Urothelium cell line (cell line): ENCODE results near the gene TENM4.

Experiments used
- DNase-seq: peaks from one replicate; pipeline ENCODE4 v3.0.0; 2011; ENCODE audit warnings: low spot score, mixed read lengths
- FAIRE-seq: peaks from 2 replicates; lab custom pipeline; 2011; peaks lifted over from hg19 to GRCh38; lab: Jason Lieb, UNC

The TENM4 gene

DNA sequence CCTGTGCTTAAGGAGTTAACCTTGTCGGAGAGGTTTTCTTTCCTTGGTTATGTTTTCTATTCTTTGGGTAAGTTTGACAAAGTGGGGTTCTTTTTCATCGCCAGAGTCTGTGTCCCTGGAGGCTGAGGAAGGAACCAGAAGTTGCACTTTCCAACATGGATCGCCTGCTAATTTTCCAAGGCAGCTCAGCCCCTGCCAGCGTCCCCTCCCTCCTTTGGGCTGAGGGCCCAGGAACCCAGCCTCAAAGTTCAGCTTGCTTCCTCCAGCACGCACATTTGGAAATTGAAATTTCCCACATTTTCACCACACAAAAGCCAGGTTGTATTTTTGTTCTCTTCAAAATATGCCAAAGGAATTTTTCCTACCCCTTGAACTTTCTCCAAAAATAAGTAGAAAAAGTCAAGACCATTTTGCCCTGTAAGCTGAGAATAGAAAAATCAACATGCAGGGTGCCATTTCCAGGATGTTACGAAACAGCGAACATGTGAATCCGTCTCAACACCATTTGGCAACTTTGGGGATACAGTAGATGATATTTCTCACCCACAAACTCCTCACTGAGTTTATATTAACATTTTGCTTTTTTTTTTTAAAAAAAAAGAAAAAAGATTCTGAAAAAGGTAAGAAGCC, 343.5 kb downstream of the TENM4 start:
- FAIRE-seq (no peak), DNase-seq (no peak)

DNA sequence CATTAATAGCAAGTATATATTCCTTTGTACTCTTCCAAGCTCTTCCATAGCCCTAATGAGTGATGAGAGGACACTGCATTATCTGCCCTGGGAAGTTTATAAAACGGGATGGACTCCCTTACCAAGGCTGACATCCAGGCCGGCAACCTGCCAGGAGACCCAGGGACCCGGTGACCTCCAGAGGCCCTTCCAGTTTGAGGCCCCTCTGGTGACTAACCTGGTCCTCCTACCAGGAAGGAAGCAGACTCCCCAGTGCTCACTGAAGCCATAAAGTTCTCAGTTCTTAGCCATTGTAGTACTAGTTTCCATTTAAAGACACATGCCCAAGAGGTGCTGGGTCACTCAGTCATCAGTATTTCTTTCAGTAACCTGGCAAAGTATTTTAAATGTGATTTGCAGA, 345.4 kb downstream of the TENM4 start:
- DNase-seq (no peak), FAIRE-seq (no peak)

GRCh38 chr11:79094616-79095015, 346.2 kb downstream of the TENM4 start:
- DNase-seq = no peak
- FAIRE-seq = no peak

GRCh38 chr11:79092791-79093353, 348.0 kb downstream of the TENM4 start:
- FAIRE-seq (no peak), DNase-seq (no peak)

DNA sequence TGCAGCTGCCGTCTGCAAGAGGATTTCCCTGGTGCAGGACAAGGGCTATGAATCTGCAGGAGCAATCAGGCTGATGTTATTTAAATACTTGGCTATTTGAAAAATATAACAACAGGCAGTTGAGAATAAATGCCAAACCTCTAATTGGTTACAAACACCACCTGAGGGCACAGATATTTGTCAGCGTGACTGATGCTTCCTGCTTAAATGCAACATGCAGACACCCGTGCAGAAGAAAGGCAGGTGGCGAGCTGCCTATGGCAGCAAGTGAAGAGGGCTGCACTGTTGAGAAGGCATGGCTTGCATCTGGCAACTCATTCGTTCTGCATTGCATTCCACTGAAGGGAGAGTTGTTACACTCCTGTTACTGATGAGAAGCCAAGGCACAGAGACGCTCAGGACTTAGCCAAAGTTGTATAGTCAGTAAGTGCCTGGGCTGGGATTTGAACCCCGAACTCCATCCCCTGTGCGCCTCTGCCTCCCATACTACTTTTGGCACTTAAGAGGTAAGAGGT, 350.6 kb downstream of the TENM4 start:
- DNase-seq (no peak), FAIRE-seq (no peak)

DNA sequence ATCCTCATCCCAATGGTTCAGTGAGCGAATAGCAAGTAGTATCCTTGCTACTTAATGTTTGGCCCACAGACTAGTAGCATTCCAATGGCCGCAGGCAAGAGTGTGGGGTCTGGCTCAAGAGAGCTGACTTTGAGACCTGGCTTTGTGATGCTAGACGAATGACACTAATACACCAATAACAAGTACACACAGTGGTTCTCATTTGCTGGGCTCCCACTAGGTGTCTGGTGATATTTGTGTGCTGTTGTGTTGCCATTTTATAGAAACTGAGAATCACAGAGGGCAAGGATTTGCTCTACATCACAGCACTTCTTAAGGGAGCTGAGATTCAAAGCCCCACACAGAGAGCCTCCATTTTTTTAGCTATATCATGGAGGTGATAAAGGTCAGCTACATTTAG, 351.2 kb downstream of the TENM4 start:
- FAIRE-seq = no peak

DNA sequence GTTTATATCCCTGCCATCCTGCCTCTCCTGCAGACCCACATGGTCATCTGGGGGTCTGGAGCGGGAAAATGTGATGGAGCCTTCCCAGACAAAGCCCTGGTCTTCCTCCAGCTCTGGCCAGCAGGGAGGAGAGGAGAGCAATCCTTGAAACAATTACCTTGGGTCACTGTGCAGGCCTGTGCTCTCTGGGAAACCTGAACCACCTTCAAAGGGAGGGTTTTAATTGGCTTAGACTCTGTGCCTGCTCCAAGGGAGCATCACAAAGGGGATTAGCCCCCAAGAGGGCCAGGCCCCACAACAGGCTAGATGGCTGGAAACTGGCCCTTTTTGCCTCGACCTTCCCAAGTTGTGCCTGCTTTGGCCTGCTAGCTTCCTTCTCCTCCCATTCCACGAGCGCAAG, 351.9 kb downstream of the TENM4 start:
- FAIRE-seq = no peak
- no peak for DNase-seq

More for the DNA sequence above, 351.2 kb downstream of the TENM4 start:
- DNase-seq = no peak

- no peak for FAIRE-seq
- no peak for DNase-seq
Observed at GRCh38 chr11:79087961-79088318, 352.9 kb downstream of the TENM4 start.

- FAIRE-seq (no peak), DNase-seq (no peak)
Observed at GRCh38 chr11:79087238-79087960, 353.4 kb downstream of the TENM4 start.

- DNase-seq (no peak), FAIRE-seq (no peak)
Observed at GRCh38 chr11:79086056-79086455, 354.8 kb downstream of the TENM4 start.

GRCh38 chr11:79084382-79084781, 356.4 kb downstream of the TENM4 start:
- no peak for DNase-seq
- no peak for FAIRE-seq

DNA sequence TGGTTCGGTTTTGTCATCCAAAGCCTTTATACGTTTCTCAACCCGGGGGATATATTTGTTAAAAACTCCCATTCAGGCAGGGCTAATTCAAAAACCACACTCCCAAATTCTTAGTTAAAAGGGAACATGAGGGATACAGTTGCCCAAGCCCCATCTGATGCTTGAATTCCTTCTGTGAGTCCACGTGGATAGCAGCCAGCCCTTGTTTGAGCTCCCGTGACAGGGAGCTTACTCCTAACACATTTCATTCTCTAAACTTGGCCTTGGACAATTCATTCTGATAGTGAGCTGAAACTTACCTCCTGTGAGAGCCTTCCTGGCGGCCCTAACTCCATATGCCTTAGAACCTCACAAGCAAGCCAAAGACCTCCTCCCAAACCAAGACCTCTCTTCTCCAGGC, 357.5 kb downstream of the TENM4 start:
- DNase-seq (no peak), FAIRE-seq (no peak)

DNA sequence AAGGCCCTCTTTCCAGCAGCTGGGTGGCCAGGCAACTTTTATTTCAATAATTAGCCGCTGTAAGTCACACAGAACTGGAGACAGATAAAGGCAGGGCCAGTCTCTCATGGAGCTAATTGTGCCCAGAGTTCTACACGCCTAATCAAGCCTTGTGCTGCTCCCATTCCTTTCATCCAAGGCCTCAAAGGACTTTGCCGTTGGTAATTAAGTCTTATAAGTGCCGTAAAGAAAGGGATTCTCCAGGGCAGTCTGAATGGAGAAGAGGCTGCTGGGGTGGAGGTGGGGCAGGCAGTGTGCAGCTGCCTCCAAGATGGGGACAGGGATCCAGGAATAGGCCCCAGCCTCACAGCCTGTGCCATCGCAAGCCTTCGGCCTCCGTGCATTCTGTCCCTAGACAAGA, 357.9 kb downstream of the TENM4 start:
- FAIRE-seq = no peak
- no peak for DNase-seq

DNA sequence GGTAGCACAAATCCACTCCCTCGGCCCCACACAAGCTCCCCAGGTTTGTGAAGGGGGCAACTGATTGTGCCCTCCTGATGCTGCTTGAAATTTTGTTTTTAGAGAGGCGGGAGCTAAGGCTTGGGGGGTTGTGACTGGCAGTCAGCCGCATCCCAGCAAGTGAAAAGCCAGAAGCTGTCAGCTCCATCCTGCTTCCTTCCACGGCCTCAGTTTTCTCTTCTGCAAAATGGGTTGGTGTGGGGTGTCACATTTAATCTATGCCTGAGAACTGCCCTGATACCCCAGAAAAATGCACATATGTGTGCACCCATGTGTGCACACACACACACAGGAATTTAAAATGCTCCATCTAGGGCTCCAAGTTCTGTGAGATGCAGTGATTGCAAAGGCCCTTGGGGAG, 358.6 kb downstream of the TENM4 start:
- FAIRE-seq (no peak), DNase-seq (no peak)

GRCh38 chr11:79081471-79082031, 359.3 kb downstream of the TENM4 start:
- FAIRE-seq (peak; percentile 27), DNase-seq (peak; percentile 47)

DNA sequence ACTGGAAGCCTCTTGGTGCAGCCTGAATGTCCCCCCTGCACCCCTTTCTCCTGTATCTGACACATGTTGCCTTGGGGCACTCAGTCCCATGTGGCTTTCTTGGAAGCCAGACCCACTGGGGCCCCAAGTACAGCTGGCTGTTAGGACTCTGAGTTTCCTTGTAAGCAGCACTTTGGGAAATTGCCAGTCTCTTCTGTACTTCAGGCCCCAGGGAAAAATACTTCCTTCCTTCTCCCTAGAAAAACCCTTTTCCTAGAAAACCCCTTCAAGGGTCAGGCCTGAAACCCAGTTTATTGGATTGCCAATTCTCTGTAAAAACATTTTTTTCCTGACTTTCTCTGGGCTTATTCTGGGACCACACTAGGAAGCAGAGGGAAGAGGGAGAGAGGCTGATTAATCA, 360.3 kb downstream of the TENM4 start:
- DNase-seq = no peak
- no peak for FAIRE-seq

GRCh38 chr11:79078999-79079398, 361.8 kb downstream of the TENM4 start:
- FAIRE-seq (no peak), DNase-seq (no peak)

DNA sequence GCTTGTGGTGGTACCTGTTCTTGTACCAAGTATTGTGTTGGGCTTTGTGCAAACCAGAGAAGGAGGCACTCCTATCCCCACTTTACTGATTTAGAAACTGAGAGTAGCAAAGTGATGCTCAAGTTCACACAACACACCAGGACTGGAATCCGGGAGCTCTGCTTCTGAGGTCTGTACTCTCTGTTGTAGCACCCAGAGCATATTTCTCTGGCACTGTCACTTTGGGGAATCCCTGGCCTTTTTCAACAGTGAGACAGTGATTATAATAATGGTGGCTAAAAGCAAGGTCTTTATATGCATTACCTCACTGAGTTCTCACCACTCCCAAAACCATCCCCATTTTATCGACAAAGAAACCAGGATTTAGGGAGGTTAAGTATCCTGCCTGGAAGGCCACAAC, 362.4 kb downstream of the TENM4 start:
- FAIRE-seq (no peak), DNase-seq (no peak)

GRCh38 chr11:79077702-79078330, 363.0 kb downstream of the TENM4 start:
- FAIRE-seq (no peak), DNase-seq (no peak)

DNA sequence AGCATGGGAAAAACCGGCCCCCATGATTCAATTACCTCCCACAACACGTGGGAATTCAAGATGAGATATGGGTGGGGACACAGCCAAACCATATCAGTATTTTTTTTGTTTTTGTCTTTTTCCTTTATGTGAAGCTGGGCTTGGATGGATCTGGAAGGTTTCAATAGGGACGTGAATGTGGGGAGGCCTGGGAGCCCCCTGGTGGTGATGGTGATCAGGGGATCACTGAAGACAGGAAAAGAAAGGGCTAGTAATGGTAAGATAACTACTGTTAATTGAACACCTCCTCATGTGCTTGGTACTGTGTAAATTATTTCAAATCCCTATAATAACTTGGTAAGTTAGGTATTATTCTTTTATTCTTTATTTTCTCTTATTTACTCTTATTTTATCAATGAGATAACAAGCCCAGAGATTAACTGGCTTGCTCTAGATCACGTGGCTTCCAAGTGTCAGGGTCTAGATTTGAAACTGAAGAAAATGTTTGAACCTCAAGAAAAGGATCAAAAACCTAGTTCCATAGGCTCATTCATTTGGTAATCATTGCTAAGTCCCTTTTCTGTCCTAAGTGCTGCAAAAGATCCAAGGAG, 364.2 kb downstream of the TENM4 start:
- no peak for FAIRE-seq
- DNase-seq = peak; percentile 46

DNA sequence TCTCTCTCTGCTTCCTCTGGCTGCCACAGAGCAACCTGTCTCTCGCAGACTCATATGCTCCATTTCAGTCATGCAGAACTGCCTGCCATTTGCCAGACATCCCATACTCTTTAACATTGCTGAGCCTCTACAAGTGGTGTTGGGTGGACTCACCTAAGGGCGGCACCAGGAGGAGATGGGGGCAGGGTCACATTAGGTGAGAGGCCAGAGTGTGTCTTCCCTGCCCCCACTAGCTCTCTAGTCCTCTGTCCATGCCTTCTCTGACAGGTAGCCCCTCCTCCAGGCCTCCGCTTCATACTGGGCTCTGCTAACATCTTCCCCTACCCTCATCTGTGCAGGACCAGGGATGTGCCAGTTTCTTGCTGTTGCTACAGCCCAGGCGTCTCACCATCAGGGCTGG, 366.3 kb downstream of the TENM4 start:
- DNase-seq (no peak), FAIRE-seq (no peak)
